Astrocyte (in vitro differentiated cells and primary cell): ENCODE results near the gene EVI5L. TPM values are rescaled to one million over a fixed set of nuclear protein-coding genes. Genes with fewer than 3 reads are reported as not detected.

ENCODE experiments used
- DNase-seq: peaks from one replicate; pipeline ENCODE4 v3.0.0-alpha.2; 2010; ENCODE audit warnings: low read depth
- FAIRE-seq: peaks from 2 replicates; lab custom pipeline; 2011; peaks lifted over from hg19 to GRCh38; lab: Jason Lieb, UNC
- H2AFZ ChIP-seq: 2 replicates; pipeline ENCODE4 v1.6.0; 2012; ENCODE audit warnings: low read depth, low read length, inconsistent platforms
- H3K27ac ChIP-seq: 2 replicates; pipeline ENCODE4 v1.5.1; 2011; ENCODE audit warnings: low read depth, low read length, inconsistent platforms
- H3K27me3 ChIP-seq: 2 replicates; pipeline ENCODE4 v1.6.0; 2011; ENCODE audit warnings: low read length, inconsistent platforms; ENCODE audit not compliant: insufficient read depth
- H3K36me3 ChIP-seq: 2 replicates; pipeline ENCODE4 v1.5.1; 2011; ENCODE audit warnings: low read length, inconsistent platforms; ENCODE audit not compliant: insufficient read depth
- H3K4me1 ChIP-seq: 2 replicates; pipeline ENCODE4 v1.5.1; 2011; ENCODE audit warnings: low read length, inconsistent platforms; ENCODE audit not compliant: insufficient read depth
- H3K4me2 ChIP-seq: 2 replicates; pipeline ENCODE4 v1.6.0; 2012; ENCODE audit warnings: low read length, inconsistent platforms
- H3K4me3 ChIP-seq: 2 replicates; pipeline ENCODE4 v1.5.1; 2011; ENCODE audit warnings: low read depth, mild to moderate bottlenecking, low read length, inconsistent platforms; ENCODE audit not compliant: insufficient read depth
- H3K79me2 ChIP-seq: 2 replicates; pipeline ENCODE4 v1.6.0; 2012; ENCODE audit warnings: mild to moderate bottlenecking, low read length, inconsistent platforms; ENCODE audit not compliant: insufficient read depth
- H3K9ac ChIP-seq: 2 replicates; pipeline ENCODE4 v1.6.0; 2012; ENCODE audit warnings: mild to moderate bottlenecking, low read length, inconsistent platforms
- H3K9me3 ChIP-seq: 2 replicates; pipeline ENCODE4 v1.5.1; 2012; ENCODE audit warnings: low read depth, mild to moderate bottlenecking, low read length, inconsistent platforms; ENCODE audit not compliant: insufficient read depth
- H4K20me1 ChIP-seq: 2 replicates; pipeline ENCODE4 v1.6.0; 2012; ENCODE audit warnings: low read length, inconsistent platforms; ENCODE audit not compliant: insufficient read depth
- H3K27ac Mint-ChIP-seq: one replicate; pipeline ENCODE4 v1.8.0; 2021; ENCODE audit warnings: mild to moderate bottlenecking, mixed read lengths; ENCODE audit not compliant: unreplicated experiment
- H3K27me3 Mint-ChIP-seq: one replicate; pipeline ENCODE4 v1.8.0; 2021; ENCODE audit warnings: low read depth, mixed read lengths; ENCODE audit not compliant: unreplicated experiment
- H3K36me3 Mint-ChIP-seq: one replicate; pipeline ENCODE4 v1.8.0; 2021; ENCODE audit warnings: low read depth, mixed read lengths; ENCODE audit not compliant: unreplicated experiment
- H3K4me1 Mint-ChIP-seq: one replicate; pipeline ENCODE4 v1.8.0; 2021; ENCODE audit warnings: low read depth, mixed read lengths; ENCODE audit not compliant: unreplicated experiment
- H3K4me3 Mint-ChIP-seq: one replicate; pipeline ENCODE4 v1.8.0; 2021; ENCODE audit warnings: mild to moderate bottlenecking, moderate library complexity, mixed read lengths; ENCODE audit not compliant: unreplicated experiment
- H3K9me3 Mint-ChIP-seq: one replicate; pipeline ENCODE4 v1.8.0; 2021; ENCODE audit warnings: mild to moderate bottlenecking, mixed read lengths; ENCODE audit not compliant: unreplicated experiment
- CTCF ChIP-seq: IDR thresholded peaks from 2 replicates; pipeline ENCODE4 v1.5.1; 2011; ENCODE audit warnings: low read depth, mild to moderate bottlenecking, inconsistent platforms, low read length, moderate library complexity; ENCODE audit not compliant: insufficient read depth
- EZH2 ChIP-seq: IDR thresholded peaks from 2 replicates; pipeline ENCODE4 v1.6.1; 2012; ENCODE audit warnings: mild to moderate bottlenecking, low read length, inconsistent platforms; ENCODE audit not compliant: insufficient read depth
- total RNA-seq: library from RNA; stranded (reverse); gene quantifications from 2 replicates; pipeline ENCODE4 v1.2.1, GENCODE V29; 2021

EVI5L gene
- total RNA-seq, 1 donor from 2014 or later, result 22.1 TPM

DNA sequence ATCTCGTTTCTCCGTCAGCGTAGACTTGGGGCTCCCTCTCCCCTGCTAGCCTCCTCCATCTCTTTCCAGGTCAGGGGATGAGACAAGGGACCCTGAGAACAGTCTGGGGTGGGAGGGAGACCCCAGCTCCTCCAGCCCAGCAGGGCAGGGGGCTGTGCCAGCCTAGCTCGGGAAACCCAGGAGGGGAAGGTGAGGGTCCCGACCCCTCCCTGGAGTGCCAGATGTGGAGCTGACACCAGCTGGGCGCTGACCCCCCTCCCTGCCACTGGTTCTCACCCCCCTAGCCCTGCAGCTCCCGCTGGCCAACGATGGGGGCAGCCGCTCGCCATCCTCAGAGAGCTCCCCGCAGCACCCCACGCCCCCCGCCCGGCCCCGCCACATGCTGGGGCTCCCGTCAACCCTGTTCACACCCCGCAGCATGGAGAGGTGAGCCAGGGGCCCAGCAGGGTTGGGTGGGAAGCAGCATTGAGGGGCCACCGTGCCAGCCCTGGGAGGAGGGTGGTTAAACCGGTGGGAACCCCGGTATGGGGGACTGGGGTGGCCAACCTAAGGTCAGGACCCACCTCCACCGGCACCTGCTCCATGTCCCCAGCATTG, 79.6 kb downstream of the EVI5L start:
- no peak for DNase-seq

GRCh38 chr19:7910321-7911161, 80.5 kb downstream of the EVI5L start:
- Mint-ChIP-seq H3K9me3 (no peaks in the 10 kb centered on the region), H3K27ac (no peak overlapping the region)

More for the DNA sequence above, 79.6 kb downstream of the EVI5L start:
- no peaks in the 10 kb centered on the region for H3K27me3 Mint-ChIP-seq
- peaks cover 2% of the 10 kb centered on the region for H3K9me3 Mint-ChIP-seq
- H3K9me3 ChIP-seq, result no peaks in the 10 kb centered on the region
- no peak overlapping the region for H3K9ac ChIP-seq
- H3K27ac ChIP-seq, result no peak overlapping the region
- no peak overlapping the region for H3K4me3 Mint-ChIP-seq
- no peaks in the 10 kb centered on the region for H3K36me3 ChIP-seq
- H3K27ac Mint-ChIP-seq, result no peak overlapping the region
- H2AFZ ChIP-seq, result no peak overlapping the region
- peaks cover 36% of the 10 kb centered on the region for H3K79me2 ChIP-seq
- peaks cover 11% of the 10 kb centered on the region for H3K4me1 ChIP-seq
- no peak overlapping the region for H3K4me3 ChIP-seq
- TF ChIP-seq EZH2 (no peak), CTCF (no peak)
- H3K4me1 Mint-ChIP-seq, result peaks cover 5% of the 10 kb centered on the region
- H4K20me1 ChIP-seq, result peaks cover 45% of the 10 kb centered on the region
- no peaks in the 10 kb centered on the region for H3K27me3 ChIP-seq
- H3K36me3 Mint-ChIP-seq, result peaks cover 3% of the 10 kb centered on the region
- no peak overlapping the region for H3K4me2 ChIP-seq
- FAIRE-seq, result no peak

More at GRCh38 chr19:7910321-7911161, 80.5 kb downstream of the EVI5L start:
- peaks cover 40% of the 10 kb centered on the region for H4K20me1 ChIP-seq
- FAIRE-seq (no peak), DNase-seq (no peak)
- H3K4me3 ChIP-seq, result no peak overlapping the region
- H3K9me3 ChIP-seq, result no peaks in the 10 kb centered on the region
- peaks cover 2% of the 10 kb centered on the region for H3K4me1 ChIP-seq
- TF ChIP-seq EZH2 (no peak), CTCF (no peak)
- H3K36me3 ChIP-seq, result no peaks in the 10 kb centered on the region
- Mint-ChIP-seq H3K4me1 (no peaks in the 10 kb centered on the region), H3K36me3 (peaks cover 3% of the 10 kb centered on the region), H3K27me3 (peaks cover 7% of the 10 kb centered on the region), H3K4me3 (no peak overlapping the region)
- no peak overlapping the region for H3K4me2 ChIP-seq
- H3K27ac ChIP-seq, result no peak overlapping the region
- peaks cover 4% of the 10 kb centered on the region for H3K27me3 ChIP-seq
- H3K79me2 ChIP-seq, result peaks cover 26% of the 10 kb centered on the region
- H3K9ac ChIP-seq, result no peak overlapping the region
- no peak overlapping the region for H2AFZ ChIP-seq
